Progenitor cell of endocrine pancreas (in vitro differentiated cells): ENCODE data around the gene SSX2IP. TPM values are rescaled to one million over a fixed set of nuclear protein-coding genes. Genes with fewer than 3 reads are reported as not detected.
"Not testable (repeated sequence)": the region's sequence is repeated elsewhere in the genome, so short reads cannot be mapped to it uniquely, and the experiment has no call there.

Experiments
- DNase-seq: peaks from one replicate; pipeline ENCODE4 v3.0.0; 2021; ENCODE audit warnings: low spot score; ENCODE audit not compliant: unreplicated experiment
- H3K27ac Mint-ChIP-seq: 2 replicates; pipeline ENCODE4 v1.8.0; 2021; ENCODE audit warnings: mild to moderate bottlenecking, moderate library complexity, mixed read lengths
- H3K27me3 Mint-ChIP-seq: 2 replicates; pipeline ENCODE4 v1.8.0; 2021; ENCODE audit warnings: mixed read lengths
- H3K36me3 Mint-ChIP-seq: 2 replicates; pipeline ENCODE4 v1.8.0; 2022; ENCODE audit warnings: mixed read lengths; ENCODE audit not compliant: insufficient read depth
- H3K4me1 Mint-ChIP-seq: 2 replicates; pipeline ENCODE4 v1.8.0; 2021; ENCODE audit warnings: low read depth, mixed read lengths
- H3K4me3 Mint-ChIP-seq: 2 replicates; pipeline ENCODE4 v1.8.0; 2021; ENCODE audit warnings: low read depth, mild to moderate bottlenecking, moderate library complexity, mixed read lengths
- H3K9me3 Mint-ChIP-seq: 2 replicates; pipeline ENCODE4 v1.8.0; 2021; ENCODE audit warnings: low read depth, mixed read lengths
- total RNA-seq: library from RNA; stranded (reverse); gene quantifications from 2 replicates; pipeline ENCODE4 v1.2.1, GENCODE V29; 2021
- TF ChIP-seq, protein P1 (sequence below): fragments of 200-600 bp; sonication (generic); IDR thresholded peaks from one replicate; pipeline ENCODE4 v1.5.0; 2021; ENCODE audit warnings: antibody characterized with exemption, mild to moderate bottlenecking; ENCODE audit not compliant: unreplicated experiment

Gene SSX2IP
- total RNA-seq, 1 donor from 2014 or later: 36.4 TPM

GRCh38 chr1:84643183-84643582, 47.1 kb downstream of the SSX2IP start:
- TF ChIP-seq, protein P1, sequence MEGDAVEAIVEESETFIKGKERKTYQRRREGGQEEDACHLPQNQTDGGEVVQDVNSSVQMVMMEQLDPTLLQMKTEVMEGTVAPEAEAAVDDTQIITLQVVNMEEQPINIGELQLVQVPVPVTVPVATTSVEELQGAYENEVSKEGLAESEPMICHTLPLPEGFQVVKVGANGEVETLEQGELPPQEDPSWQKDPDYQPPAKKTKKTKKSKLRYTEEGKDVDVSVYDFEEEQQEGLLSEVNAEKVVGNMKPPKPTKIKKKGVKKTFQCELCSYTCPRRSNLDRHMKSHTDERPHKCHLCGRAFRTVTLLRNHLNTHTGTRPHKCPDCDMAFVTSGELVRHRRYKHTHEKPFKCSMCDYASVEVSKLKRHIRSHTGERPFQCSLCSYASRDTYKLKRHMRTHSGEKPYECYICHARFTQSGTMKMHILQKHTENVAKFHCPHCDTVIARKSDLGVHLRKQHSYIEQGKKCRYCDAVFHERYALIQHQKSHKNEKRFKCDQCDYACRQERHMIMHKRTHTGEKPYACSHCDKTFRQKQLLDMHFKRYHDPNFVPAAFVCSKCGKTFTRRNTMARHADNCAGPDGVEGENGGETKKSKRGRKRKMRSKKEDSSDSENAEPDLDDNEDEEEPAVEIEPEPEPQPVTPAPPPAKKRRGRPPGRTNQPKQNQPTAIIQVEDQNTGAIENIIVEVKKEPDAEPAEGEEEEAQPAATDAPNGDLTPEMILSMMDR: no peak
- Mint-ChIP-seq H3K27me3 (no peaks in the 10 kb centered on the region), H3K9me3 (no peaks in the 10 kb centered on the region), H3K27ac (no peak overlapping the region), H3K4me1 (peaks cover 3% of the 10 kb centered on the region), H3K4me3 (no peak overlapping the region), H3K36me3 (peaks cover 3% of the 10 kb centered on the region)
- DNase-seq: no peak

- Mint-ChIP-seq H3K27me3 (no peaks in the 10 kb centered on the region), H3K27ac (no peak overlapping the region), H3K36me3 (peaks cover 3% of the 10 kb centered on the region), H3K9me3 (no peaks in the 10 kb centered on the region), H3K4me1 (peaks cover 3% of the 10 kb centered on the region), H3K4me3 (no peak overlapping the region)
- no peak for DNase-seq
- TF ChIP-seq, protein P1: no peak
Measured at GRCh38 chr1:84642774-84643173, 47.5 kb downstream of the SSX2IP start.

DNA sequence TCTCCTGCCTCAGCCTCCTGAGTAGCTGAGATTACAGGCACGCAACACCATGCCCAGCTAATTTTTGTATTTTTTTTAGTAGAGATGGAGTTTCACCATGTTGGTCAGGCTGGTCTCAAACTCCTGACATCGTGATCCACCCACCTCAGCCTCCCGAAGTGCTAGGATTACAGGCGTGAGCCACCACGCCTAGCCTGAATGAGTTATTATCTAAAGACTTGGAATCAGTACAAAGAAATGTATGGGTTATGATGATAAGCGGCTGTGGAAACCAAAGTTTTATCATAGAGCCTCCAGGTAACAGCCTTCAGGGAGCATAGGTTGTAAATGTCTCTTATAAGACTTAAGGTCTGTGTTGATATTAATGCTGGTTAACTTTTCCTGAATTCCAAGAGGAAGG, 50.5 kb downstream of the SSX2IP start:
- not testable (repeated sequence) for H3K36me3 Mint-ChIP-seq, H3K4me3 Mint-ChIP-seq, DNase-seq, H3K9me3 Mint-ChIP-seq, H3K27ac Mint-ChIP-seq, H3K4me1 Mint-ChIP-seq, H3K27me3 Mint-ChIP-seq

DNA sequence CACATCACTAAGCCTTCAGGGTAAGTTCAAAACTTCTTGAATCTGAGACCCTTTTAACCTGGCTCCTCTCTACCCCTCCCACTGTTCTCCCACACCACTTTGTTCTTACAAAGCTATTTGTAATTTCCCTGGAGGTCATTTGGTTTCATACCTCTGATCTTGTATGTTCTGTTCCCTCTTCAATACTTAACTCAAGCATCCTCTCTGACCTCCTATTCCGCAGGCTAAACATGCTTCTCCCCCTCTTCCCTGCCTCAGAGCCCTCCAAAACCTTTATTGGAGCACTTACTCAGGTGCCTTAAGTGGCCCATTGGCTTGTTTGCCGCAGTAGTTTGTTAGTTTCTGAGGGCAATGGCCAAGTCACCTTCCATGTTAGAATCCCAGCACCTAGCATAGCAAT, 54.8 kb downstream of the SSX2IP start:
- no peaks in the 10 kb centered on the region for H3K9me3 Mint-ChIP-seq
- no peaks in the 10 kb centered on the region for H3K36me3 Mint-ChIP-seq
- no peaks in the 10 kb centered on the region for H3K27me3 Mint-ChIP-seq
- TF ChIP-seq, protein P1: no peak
- no peak overlapping the region for H3K4me3 Mint-ChIP-seq
- peaks cover 4% of the 10 kb centered on the region for H3K4me1 Mint-ChIP-seq
- no peak overlapping the region for H3K27ac Mint-ChIP-seq
- DNase-seq: no peak

GRCh38 chr1:84634536-84635205, 55.6 kb downstream of the SSX2IP start:
- DNase-seq: no peak
- no peak overlapping the region for H3K4me3 Mint-ChIP-seq
- H3K27me3 Mint-ChIP-seq: no peaks in the 10 kb centered on the region
- H3K4me1 Mint-ChIP-seq: peaks cover 4% of the 10 kb centered on the region
- H3K9me3 Mint-ChIP-seq: no peaks in the 10 kb centered on the region
- no peak overlapping the region for H3K27ac Mint-ChIP-seq
- TF ChIP-seq, protein P1: no peak
- H3K36me3 Mint-ChIP-seq: no peaks in the 10 kb centered on the region
